ENCODE results near the gene HOXA4. TPM values are rescaled to one million over a fixed set of nuclear protein-coding genes. Genes with fewer than 3 reads are reported as not detected.

The HOXA4 gene
- total and polyA plus RNA-seq, 2 experiments from 2014 or later: not detected

DNA sequence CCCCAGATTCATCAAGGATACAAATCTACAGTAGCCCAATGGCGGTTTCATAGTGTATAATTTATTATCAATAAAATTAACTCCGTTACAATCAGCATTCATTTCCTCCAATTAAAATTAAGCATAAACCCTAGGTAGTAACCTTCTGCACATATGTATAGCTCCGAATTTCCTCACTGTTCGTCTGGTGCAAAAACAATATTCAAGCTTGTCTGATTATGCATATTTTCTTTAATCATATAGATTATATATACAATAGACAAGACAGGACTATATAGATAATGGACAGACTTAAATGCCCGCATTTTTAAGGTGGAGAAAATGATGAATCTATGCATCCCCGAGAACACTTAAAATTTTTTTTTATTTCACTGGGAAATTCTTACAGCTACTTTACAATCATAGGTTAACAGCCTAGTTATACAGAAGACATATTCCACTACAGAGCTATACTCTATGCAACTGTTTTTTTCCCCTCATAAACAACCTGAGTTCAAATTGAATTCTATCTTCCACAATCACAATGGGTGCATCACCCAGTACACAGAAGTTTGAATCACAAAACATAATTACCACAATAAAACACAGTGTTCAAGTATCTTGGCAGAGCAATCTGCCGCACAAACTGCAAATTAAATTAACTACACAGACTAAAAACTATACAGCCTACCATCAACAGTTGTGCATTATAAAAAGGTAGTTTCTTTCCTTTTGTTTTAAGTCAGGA lies 32.2 kb upstream of the HOXA4 start:
- no peaks in the 10 kb centered on the region; the same call in 1 of the 2 replicates for H3K36me3 ChIP-seq (ENCODE audit: insufficient read depth)
- no peak for TF ChIP-seq POLR2AphosphoS5 (IDR thresholded peaks at IDR 0.05; ENCODE audit: low read depth)
- ATAC-seq (no peak), DNase-seq (ENCODE audit: low spot score) (no peak)
- peaks cover 99% of the 10 kb centered on the region for H3K27me3 Mint-ChIP-seq (ENCODE audit: insufficient read depth, low read depth, poor library complexity)
- H3K4me3 ChIP-seq: no peak overlapping the region
- peaks cover 50% of the 10 kb centered on the region for H4K20me1 ChIP-seq (replicated peaks; ENCODE audit: insufficient read depth)
- no peak overlapping the region for H3K4me3 Mint-ChIP-seq
- H3K36me3 Mint-ChIP-seq (ENCODE audit: low read depth): no peaks in the 10 kb centered on the region; the same call in 2 of the 3 replicates
- H2AFZ ChIP-seq: no peak overlapping the region
- H3K27ac Mint-ChIP-seq: no peak overlapping the region
- H3K79me2 ChIP-seq (replicated peaks; ENCODE audit: insufficient read depth): no peaks in the 10 kb centered on the region
- no peak overlapping the region for H3K27ac ChIP-seq (ENCODE audit: low read depth)
- peaks cover 25% of the 10 kb centered on the region for H3F3A ChIP-seq (replicated peaks; ENCODE audit: low read depth)
- peaks cover 10% of the 10 kb centered on the region for H3K4me1 Mint-ChIP-seq
- no peak overlapping the region for H3K4me2 ChIP-seq
- peaks cover 100% of the 10 kb centered on the region for H3K27me3 ChIP-seq (ENCODE audit: insufficient read depth)
- no peaks in the 10 kb centered on the region for H3K4me1 ChIP-seq (ENCODE audit: insufficient read depth)
- H3K9me3 Mint-ChIP-seq: peaks cover 11% of the 10 kb centered on the region; the same call in 2 of the 3 replicates
- H3K9me2 ChIP-seq (ENCODE audit: insufficient read depth): no peaks in the 10 kb centered on the region

DNA sequence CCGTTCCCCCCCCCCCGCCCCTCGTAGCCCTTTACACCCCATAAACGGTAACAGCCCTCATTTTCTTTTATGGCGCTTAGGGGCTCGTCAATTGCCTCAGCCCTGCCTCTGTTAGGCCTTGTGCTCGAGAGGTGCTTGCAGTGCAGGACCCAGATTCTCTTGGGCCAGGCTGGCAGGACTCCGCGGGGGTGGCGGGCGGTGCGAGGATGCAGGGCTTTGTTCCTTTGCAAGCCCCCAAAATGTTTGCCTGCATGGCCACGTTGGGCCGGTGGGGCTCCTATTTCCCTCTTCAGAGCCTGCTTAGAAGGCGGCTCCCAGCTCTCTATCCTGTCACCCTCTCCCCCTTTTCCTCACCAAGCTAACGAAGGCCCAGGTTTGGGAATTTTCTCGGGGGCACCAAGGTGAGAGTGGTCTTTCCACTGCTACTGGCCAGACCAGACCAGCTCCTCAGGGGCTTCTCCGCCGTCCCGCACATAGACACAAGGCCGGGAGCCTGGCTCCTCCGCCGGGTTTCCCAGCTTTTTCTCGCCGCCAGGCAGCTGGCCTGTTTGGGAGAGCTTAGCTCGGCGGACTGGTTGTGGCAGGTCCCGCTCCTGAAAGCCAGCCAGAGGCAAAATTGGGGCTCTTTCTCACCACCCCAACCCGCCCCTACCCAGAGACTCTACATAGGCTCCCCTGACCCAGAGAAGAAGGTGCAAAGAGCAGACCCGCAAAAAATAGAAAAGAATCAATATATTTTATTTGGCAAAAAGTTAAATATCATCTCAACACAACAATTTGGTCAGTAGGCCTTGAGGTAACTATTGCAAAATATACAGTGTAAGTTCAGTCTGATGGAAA lies 31.4 kb upstream of the HOXA4 start:
- Histone ChIP-seq H2AFZ (no peak overlapping the region), H3K4me3 (no peak overlapping the region), H4K20me1 (replicated peaks; ENCODE audit: insufficient read depth) (peaks cover 50% of the 10 kb centered on the region), H3K27ac (ENCODE audit: low read depth) (no peak overlapping the region), H3K4me1 (ENCODE audit: insufficient read depth) (no peaks in the 10 kb centered on the region; the same call in 1 of the 2 replicates), H3F3A (replicated peaks; ENCODE audit: low read depth) (peaks cover 24% of the 10 kb centered on the region), H3K79me2 (replicated peaks; ENCODE audit: insufficient read depth) (no peaks in the 10 kb centered on the region), H3K9me2 (ENCODE audit: insufficient read depth) (no peaks in the 10 kb centered on the region), H3K27me3 (ENCODE audit: insufficient read depth) (peaks cover 100% of the 10 kb centered on the region), H3K36me3 (ENCODE audit: insufficient read depth) (no peaks in the 10 kb centered on the region; the same call in 1 of the 2 replicates), H3K4me2 (no peak overlapping the region)
- no peak overlapping the region for H3K27ac Mint-ChIP-seq
- ATAC-seq: no peak
- peak; percentile 42 for DNase-seq (ENCODE audit: low spot score)
- peaks cover 9% of the 10 kb centered on the region; the same call in 2 of the 3 replicates for H3K9me3 Mint-ChIP-seq
- H3K4me1 Mint-ChIP-seq: peaks cover 10% of the 10 kb centered on the region
- TF ChIP-seq EZH2phosphoT487 (IDR thresholded peaks at IDR 0.05; ENCODE audit: unreplicated experiment) (peak; percentile 73), CREB1 (CRISPR knock-in tag; IDR thresholded peaks at IDR 0.05; ENCODE audit: low read depth) (no peak), EZH2 (IDR thresholded peaks at IDR 0.05; ENCODE audit: low read depth, unreplicated experiment) (peak; percentile 93), ZNF331 (CRISPR knock-in tag; IDR thresholded peaks at IDR 0.05; ENCODE audit: low read depth) (no peak), NANOG (IDR thresholded peaks at IDR 0.05; ENCODE audit: borderline replicate concordance) (no peak)
- TF ChIP-seq, protein P1, sequence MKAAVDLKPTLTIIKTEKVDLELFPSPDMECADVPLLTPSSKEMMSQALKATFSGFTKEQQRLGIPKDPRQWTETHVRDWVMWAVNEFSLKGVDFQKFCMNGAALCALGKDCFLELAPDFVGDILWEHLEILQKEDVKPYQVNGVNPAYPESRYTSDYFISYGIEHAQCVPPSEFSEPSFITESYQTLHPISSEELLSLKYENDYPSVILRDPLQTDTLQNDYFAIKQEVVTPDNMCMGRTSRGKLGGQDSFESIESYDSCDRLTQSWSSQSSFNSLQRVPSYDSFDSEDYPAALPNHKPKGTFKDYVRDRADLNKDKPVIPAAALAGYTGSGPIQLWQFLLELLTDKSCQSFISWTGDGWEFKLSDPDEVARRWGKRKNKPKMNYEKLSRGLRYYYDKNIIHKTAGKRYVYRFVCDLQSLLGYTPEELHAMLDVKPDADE (IDR thresholded peaks at IDR 0.05): no peak
- TF ChIP-seq, protein P2, sequence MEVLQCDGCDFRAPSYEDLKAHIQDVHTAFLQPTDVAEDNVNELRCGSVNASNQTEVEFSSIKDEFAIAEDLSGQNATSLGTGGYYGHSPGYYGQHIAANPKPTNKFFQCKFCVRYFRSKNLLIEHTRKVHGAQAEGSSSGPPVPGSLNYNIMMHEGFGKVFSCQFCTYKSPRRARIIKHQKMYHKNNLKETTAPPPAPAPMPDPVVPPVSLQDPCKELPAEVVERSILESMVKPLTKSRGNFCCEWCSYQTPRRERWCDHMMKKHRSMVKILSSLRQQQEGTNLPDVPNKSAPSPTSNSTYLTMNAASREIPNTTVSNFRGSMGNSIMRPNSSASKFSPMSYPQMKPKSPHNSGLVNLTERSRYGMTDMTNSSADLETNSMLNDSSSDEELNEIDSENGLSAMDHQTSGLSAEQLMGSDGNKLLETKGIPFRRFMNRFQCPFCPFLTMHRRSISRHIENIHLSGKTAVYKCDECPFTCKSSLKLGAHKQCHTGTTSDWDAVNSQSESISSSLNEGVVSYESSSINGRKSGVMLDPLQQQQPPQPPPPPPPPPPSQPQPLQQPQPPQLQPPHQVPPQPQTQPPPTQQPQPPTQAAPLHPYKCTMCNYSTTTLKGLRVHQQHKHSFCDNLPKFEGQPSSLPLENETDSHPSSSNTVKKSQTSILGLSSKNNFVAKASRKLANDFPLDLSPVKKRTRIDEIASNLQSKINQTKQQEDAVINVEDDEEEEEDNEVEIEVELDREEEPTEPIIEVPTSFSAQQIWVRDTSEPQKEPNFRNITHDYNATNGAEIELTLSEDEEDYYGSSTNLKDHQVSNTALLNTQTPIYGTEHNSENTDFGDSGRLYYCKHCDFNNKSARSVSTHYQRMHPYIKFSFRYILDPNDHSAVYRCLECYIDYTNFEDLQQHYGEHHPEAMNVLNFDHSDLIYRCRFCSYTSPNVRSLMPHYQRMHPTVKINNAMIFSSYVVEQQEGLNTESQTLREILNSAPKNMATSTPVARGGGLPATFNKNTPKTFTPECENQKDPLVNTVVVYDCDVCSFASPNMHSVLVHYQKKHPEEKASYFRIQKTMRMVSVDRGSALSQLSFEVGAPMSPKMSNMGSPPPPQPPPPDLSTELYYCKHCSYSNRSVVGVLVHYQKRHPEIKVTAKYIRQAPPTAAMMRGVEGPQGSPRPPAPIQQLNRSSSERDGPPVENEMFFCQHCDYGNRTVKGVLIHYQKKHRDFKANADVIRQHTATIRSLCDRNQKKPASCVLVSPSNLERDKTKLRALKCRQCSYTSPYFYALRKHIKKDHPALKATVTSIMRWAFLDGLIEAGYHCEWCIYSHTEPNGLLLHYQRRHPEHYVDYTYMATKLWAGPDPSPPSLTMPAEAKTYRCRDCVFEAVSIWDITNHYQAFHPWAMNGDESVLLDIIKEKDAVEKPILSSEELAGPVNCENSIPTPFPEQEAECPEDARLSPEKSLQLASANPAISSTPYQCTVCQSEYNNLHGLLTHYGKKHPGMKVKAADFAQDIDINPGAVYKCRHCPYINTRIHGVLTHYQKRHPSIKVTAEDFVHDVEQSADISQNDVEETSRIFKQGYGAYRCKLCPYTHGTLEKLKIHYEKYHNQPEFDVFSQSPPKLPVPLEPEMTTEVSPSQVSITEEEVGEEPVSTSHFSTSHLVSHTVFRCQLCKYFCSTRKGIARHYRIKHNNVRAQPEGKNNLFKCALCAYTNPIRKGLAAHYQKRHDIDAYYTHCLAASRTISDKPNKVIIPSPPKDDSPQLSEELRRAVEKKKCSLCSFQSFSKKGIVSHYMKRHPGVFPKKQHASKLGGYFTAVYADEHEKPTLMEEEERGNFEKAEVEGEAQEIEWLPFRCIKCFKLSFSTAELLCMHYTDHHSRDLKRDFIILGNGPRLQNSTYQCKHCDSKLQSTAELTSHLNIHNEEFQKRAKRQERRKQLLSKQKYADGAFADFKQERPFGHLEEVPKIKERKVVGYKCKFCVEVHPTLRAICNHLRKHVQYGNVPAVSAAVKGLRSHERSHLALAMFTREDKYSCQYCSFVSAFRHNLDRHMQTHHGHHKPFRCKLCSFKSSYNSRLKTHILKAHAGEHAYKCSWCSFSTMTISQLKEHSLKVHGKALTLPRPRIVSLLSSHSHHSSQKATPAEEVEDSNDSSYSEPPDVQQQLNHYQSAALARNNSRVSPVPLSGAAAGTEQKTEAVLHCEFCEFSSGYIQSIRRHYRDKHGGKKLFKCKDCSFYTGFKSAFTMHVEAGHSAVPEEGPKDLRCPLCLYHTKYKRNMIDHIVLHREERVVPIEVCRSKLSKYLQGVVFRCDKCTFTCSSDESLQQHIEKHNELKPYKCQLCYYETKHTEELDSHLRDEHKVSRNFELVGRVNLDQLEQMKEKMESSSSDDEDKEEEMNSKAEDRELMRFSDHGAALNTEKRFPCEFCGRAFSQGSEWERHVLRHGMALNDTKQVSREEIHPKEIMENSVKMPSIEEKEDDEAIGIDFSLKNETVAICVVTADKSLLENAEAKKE (CRISPR knock-in tag; IDR thresholded peaks at IDR 0.05): no peak
- TF ChIP-seq, protein P3, sequence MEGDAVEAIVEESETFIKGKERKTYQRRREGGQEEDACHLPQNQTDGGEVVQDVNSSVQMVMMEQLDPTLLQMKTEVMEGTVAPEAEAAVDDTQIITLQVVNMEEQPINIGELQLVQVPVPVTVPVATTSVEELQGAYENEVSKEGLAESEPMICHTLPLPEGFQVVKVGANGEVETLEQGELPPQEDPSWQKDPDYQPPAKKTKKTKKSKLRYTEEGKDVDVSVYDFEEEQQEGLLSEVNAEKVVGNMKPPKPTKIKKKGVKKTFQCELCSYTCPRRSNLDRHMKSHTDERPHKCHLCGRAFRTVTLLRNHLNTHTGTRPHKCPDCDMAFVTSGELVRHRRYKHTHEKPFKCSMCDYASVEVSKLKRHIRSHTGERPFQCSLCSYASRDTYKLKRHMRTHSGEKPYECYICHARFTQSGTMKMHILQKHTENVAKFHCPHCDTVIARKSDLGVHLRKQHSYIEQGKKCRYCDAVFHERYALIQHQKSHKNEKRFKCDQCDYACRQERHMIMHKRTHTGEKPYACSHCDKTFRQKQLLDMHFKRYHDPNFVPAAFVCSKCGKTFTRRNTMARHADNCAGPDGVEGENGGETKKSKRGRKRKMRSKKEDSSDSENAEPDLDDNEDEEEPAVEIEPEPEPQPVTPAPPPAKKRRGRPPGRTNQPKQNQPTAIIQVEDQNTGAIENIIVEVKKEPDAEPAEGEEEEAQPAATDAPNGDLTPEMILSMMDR (conservative IDR thresholded peaks at IDR 0.05; ENCODE audit: low read depth in 2 of 2): no peak
- peaks cover 99% of the 10 kb centered on the region for H3K27me3 Mint-ChIP-seq (ENCODE audit: insufficient read depth, low read depth, poor library complexity)
- no peak overlapping the region for H3K4me3 Mint-ChIP-seq
- no peaks in the 10 kb centered on the region; the same call in 2 of the 3 replicates for H3K36me3 Mint-ChIP-seq (ENCODE audit: low read depth)

Measured in GM23338 (cell line).